ENCODE measurements around the gene BCL10.

DNA sequence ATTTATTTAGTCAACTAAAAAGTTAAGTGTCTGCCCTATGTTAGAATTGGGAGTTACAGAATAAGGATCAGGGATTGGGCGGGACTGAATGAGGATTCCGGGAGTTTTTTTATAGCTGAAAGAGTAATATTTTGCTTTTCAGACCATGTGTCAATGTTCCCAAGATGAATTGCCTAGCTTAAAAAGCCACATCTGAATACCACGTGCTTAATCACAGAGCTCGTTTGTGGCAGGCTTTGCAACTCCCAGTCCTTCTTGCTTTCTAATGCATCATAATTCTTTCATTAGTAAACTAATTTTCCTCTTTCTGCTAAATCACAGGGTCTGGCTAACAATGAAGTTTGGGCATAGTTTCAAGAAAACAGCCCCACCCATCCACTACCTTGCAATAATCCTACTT is 4.2 kb upstream of the BCL10 start:
- TF ChIP-seq, protein P1, sequence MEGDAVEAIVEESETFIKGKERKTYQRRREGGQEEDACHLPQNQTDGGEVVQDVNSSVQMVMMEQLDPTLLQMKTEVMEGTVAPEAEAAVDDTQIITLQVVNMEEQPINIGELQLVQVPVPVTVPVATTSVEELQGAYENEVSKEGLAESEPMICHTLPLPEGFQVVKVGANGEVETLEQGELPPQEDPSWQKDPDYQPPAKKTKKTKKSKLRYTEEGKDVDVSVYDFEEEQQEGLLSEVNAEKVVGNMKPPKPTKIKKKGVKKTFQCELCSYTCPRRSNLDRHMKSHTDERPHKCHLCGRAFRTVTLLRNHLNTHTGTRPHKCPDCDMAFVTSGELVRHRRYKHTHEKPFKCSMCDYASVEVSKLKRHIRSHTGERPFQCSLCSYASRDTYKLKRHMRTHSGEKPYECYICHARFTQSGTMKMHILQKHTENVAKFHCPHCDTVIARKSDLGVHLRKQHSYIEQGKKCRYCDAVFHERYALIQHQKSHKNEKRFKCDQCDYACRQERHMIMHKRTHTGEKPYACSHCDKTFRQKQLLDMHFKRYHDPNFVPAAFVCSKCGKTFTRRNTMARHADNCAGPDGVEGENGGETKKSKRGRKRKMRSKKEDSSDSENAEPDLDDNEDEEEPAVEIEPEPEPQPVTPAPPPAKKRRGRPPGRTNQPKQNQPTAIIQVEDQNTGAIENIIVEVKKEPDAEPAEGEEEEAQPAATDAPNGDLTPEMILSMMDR (IDR thresholded peaks at IDR 0.05) = no peak
- TF ChIP-seq POLR2A (IDR thresholded peaks at IDR 0.05) (no peak), EP300 (IDR thresholded peaks at IDR 0.05) (no peak), POLR2AphosphoS5 (IDR thresholded peaks at IDR 0.05) (no peak)
